Type B pancreatic cell (in vitro differentiated cells): Measurements from ENCODE around the gene MBIP. TPM values are rescaled to one million over a fixed set of nuclear protein-coding genes. Genes with fewer than 3 reads are reported as not detected.

Source experiments
- DNase-seq: peaks from one replicate; pipeline ENCODE4 v3.0.0; 2021; ENCODE audit warnings: mixed read lengths; ENCODE audit not compliant: unreplicated experiment; ENCODE audit errors: extremely low spot score
- H3K27ac Mint-ChIP-seq: 2 replicates; pipeline ENCODE4 v1.8.0; 2021; ENCODE audit warnings: mild to moderate bottlenecking, mixed read lengths
- H3K27me3 Mint-ChIP-seq: 2 replicates; pipeline ENCODE4 v1.8.0; 2021; ENCODE audit warnings: mixed read lengths
- H3K36me3 Mint-ChIP-seq: 2 replicates; pipeline ENCODE4 v1.8.0; 2021; ENCODE audit warnings: mixed read lengths
- H3K4me1 Mint-ChIP-seq: one replicate; pipeline ENCODE4 v1.8.0; 2021; ENCODE audit warnings: mixed read lengths; ENCODE audit not compliant: unreplicated experiment
- H3K4me3 Mint-ChIP-seq: 2 replicates; pipeline ENCODE4 v1.8.0; 2021; ENCODE audit warnings: mild to moderate bottlenecking, mixed read lengths
- H3K9me3 Mint-ChIP-seq: 2 replicates; pipeline ENCODE4 v1.8.0; 2021; ENCODE audit warnings: mixed read lengths
- long read RNA-seq: library from polyadenylated mRNA; unstranded; transcript quantifications from one replicate; pipeline ENCODE4 v2.0.0, GENCODE V29; 2020
- total RNA-seq: library from RNA; stranded (reverse); gene quantifications from 2 replicates; pipeline ENCODE4 v1.2.1, GENCODE V29; 2021; ENCODE audit warnings: low replicate concordance
- TF ChIP-seq, protein P1 (sequence below): fragments of 200-600 bp; sonication (generic); conservative IDR thresholded peaks from 2 replicates; pipeline ENCODE4 v1.5.0; 2021; ENCODE audit warnings: antibody characterized with exemption, mild to moderate bottlenecking

MBIP gene, protein sequence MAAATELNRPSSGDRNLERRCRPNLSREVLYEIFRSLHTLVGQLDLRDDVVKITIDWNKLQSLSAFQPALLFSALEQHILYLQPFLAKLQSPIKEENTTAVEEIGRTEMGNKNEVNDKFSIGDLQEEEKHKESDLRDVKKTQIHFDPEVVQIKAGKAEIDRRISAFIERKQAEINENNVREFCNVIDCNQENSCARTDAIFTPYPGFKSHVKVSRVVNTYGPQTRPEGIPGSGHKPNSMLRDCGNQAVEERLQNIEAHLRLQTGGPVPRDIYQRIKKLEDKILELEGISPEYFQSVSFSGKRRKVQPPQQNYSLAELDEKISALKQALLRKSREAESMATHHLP
- 25.2 and 39.9 TPM in 2 replicates for total RNA-seq
- long read RNA-seq, transcript MBIP-203 (9 exons, 1,648 nt): major isoform, 85 of 105 reads
- long read RNA-seq, transcript MBIP-201 (9 exons, 1,586 nt): minor isoform, 13 of 105 reads
- long read RNA-seq, partial matches to known transcripts: 1 of 105 reads
- long read RNA-seq, other reads (novel, unspliced or antisense): 6 of 105 reads

DNA sequence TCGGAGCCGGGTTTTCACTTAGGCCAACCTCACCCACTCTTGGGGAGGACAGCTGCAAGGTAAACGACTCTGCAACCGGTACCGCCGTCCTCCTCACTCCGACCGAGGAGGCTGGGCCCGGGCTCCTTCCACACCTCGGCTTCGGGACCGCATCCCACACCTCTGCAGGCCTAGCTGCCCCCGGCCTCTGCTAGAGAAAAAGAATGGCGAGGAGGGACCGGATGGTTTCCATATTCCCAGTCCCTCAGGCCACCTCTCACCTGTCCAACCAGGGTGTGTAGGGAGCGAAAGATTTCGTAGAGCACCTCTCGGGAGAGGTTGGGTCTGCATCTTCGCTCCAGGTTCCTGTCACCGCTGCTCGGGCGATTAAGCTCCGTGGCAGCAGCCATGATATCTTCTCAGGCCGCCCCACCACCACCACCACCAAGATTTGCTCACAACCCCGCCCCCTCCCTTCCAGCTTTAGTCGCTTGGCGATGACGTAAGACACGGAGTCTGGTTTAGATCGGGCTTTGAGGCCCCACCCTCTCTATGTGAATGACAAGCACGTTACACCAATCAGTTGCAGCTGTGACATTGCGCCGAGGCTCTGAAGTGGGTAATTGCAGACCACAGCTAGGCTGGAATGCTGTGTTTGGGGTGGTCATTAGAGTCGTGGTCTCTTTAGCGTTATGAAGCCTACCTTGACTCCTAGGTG lies at the start of gene MBIP:
MBIP (minus strand) TSS at position 438 of the 697 bp plus-strand sequence; CDS start at position 389, 49 bp downstream.
- peaks cover 19% of the 10 kb centered on the region for H3K27me3 Mint-ChIP-seq
- peak; percentile 84 for DNase-seq
- TF ChIP-seq, protein P1, sequence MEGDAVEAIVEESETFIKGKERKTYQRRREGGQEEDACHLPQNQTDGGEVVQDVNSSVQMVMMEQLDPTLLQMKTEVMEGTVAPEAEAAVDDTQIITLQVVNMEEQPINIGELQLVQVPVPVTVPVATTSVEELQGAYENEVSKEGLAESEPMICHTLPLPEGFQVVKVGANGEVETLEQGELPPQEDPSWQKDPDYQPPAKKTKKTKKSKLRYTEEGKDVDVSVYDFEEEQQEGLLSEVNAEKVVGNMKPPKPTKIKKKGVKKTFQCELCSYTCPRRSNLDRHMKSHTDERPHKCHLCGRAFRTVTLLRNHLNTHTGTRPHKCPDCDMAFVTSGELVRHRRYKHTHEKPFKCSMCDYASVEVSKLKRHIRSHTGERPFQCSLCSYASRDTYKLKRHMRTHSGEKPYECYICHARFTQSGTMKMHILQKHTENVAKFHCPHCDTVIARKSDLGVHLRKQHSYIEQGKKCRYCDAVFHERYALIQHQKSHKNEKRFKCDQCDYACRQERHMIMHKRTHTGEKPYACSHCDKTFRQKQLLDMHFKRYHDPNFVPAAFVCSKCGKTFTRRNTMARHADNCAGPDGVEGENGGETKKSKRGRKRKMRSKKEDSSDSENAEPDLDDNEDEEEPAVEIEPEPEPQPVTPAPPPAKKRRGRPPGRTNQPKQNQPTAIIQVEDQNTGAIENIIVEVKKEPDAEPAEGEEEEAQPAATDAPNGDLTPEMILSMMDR: no peak
- H3K9me3 Mint-ChIP-seq: peaks cover 3% of the 10 kb centered on the region
- peak within 1 kb of the TSS; percentile 95 for H3K4me3 Mint-ChIP-seq
- peak within 1 kb of the TSS; percentile 92 for H3K27ac Mint-ChIP-seq
- H3K4me1 Mint-ChIP-seq: peaks cover 19% of the 10 kb centered on the region
- H3K36me3 Mint-ChIP-seq: no peaks in the 10 kb centered on the region

DNA sequence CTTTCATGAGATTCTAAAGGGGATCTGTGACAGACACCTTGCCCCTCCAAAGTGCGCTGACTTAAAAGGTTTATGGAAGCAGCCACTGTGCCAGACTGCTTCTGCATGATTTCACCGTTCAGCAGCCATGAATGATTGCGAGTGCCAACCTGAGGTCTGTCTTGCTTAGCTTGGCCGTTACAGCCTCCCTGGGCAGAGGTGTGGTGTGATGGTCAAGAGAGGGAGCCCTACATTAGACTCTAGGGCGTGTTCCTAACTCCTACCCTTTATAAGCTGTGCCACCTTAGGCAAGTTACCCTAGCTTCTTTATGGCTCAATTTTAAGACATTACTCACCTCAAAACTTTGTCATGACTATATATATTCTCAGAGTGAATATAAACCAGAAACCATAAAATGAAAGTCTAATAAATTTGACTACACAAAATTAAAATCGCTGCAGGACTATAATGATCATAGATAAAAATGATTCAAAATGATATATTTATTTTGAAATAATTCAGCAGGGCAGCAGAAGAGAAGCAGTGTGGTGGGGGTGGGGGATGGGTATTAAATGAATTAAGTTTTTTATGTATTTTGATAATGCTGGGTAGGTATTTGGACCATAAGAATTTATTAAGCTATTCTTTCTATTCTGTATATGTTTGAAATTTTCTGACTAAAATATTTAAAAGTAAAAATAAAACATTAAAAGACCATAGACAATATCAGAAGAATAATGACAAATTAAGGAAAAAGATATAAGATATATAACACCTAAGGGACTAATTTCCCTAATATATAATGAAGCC lies 47.7 kb upstream of the MBIP start:
- H3K27me3 Mint-ChIP-seq: peaks cover 15% of the 10 kb centered on the region
- no peak overlapping the region for H3K27ac Mint-ChIP-seq
- H3K9me3 Mint-ChIP-seq: no peaks in the 10 kb centered on the region
- no peaks in the 10 kb centered on the region for H3K36me3 Mint-ChIP-seq
- H3K4me1 Mint-ChIP-seq: no peaks in the 10 kb centered on the region
- H3K4me3 Mint-ChIP-seq: no peak overlapping the region
- TF ChIP-seq, protein P1: no peak
- no peak for DNase-seq

DNA sequence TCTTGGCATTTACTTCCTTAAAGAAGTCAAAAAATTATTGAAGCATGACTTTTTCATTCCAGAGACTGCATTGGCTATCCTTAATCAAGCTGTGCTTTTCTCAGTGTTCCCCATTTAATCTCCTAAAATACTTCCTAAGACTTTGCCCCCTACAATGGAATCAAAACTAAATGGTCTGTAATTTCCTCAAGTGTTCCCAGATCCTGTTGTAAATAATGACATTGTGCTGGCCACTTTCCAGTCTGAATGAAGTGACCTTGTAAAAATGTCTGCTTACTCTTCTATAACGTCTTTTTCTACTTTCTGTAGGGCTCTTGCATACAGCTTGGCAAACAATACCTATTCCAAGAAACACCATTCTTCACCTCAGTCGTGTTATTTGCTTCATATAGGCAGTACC lies 45.3 kb upstream of the MBIP start:
- no peak for DNase-seq
- H3K9me3 Mint-ChIP-seq: no peaks in the 10 kb centered on the region
- no peaks in the 10 kb centered on the region for H3K36me3 Mint-ChIP-seq
- H3K4me3 Mint-ChIP-seq: no peak overlapping the region
- no peaks in the 10 kb centered on the region for H3K4me1 Mint-ChIP-seq
- H3K27ac Mint-ChIP-seq: no peak overlapping the region
- TF ChIP-seq, protein P1: no peak
- H3K27me3 Mint-ChIP-seq: peaks cover 4% of the 10 kb centered on the region

DNA sequence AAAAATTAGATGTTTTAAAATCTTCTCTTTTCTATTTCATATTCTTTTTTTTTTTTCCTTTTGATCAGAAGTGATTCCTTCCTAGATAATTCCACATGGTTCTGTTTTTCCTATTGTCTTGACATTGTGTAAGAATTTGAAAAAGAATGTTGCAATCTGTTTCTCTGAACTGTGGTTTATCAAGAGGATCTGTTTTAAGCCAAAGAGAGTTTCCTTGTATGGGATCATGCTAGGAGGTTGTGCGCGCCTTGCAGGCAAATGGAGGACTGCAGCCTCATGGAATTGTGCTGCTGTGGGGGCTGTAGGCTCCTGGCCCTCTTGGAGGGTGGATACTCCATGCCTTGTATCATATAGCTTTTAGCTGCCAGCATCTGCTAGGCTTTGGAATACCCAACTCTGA lies 43.3 kb upstream of the MBIP start:
- no peak for DNase-seq
- peaks cover 7% of the 10 kb centered on the region for H3K27me3 Mint-ChIP-seq
- TF ChIP-seq, protein P1: no peak
- H3K4me3 Mint-ChIP-seq: no peak overlapping the region
- H3K9me3 Mint-ChIP-seq: no peaks in the 10 kb centered on the region
- H3K27ac Mint-ChIP-seq: no peak overlapping the region
- no peaks in the 10 kb centered on the region for H3K4me1 Mint-ChIP-seq
- no peaks in the 10 kb centered on the region for H3K36me3 Mint-ChIP-seq

DNA sequence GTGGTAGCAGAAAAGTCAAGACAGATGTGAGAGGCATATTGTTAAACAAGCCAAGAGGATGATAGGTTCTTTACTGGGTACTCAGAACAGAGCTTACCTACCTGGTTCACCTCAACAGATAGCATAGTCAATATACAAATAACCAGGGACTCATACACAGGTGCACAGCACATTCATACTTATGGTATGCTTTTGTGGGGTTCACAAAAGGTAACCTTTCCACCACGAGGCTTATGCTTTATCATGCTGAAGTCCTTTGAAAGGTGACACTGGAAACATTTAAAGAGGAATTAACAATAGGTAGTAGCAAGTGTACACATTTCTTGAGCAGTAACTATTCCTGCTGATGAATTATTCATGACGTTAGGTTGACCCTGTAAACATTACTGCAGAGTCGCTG lies 42.2 kb upstream of the MBIP start:
- Mint-ChIP-seq H3K36me3 (no peaks in the 10 kb centered on the region), H3K27ac (no peak overlapping the region), H3K4me1 (no peaks in the 10 kb centered on the region)

More for the DNA sequence above, 42.2 kb upstream of the MBIP start:
- no peak overlapping the region for H3K4me3 Mint-ChIP-seq
- H3K9me3 Mint-ChIP-seq: no peaks in the 10 kb centered on the region
- peaks cover 7% of the 10 kb centered on the region for H3K27me3 Mint-ChIP-seq
- no peak for DNase-seq
- TF ChIP-seq, protein P1: no peak
